ENCODE results near the gene TESK2. TPM values are rescaled to one million over a fixed set of nuclear protein-coding genes. Genes with fewer than 3 reads are reported as not detected.

Gene TESK2
- total RNA-seq, 6 donors from 2014 or later, result 2.3 to 7.4 (median 5.7) TPM

- Histone ChIP-seq H3K4me1 (peaks cover 0 to 3% (median 0%) of the 10 kb centered on the region in 4 donors), H3K27me3 (no peaks in the 10 kb centered on the region), H3K9me3 (no peaks in the 10 kb centered on the region), H3K27ac (no peak overlapping the region), H3K4me3 (no peak overlapping the region), H3K36me3 (no peaks in the 10 kb centered on the region)
- TF ChIP-seq EP300 (IDR thresholded peaks at IDR 0.05), result no peak
- no peak for TF ChIP-seq POLR2A (IDR thresholded peaks at IDR 0.05)
- no peak for TF ChIP-seq CTCF (IDR thresholded peaks at IDR 0.05)
- no peak for TF ChIP-seq POLR2AphosphoS5 (IDR thresholded peaks at IDR 0.05)
- 68 to 75% methylated on average over 4 of the region's 4 CpGs for WGBS, 2 donors
- DNase-seq (no peak), ATAC-seq (ENCODE audit: low FRiP score in 2 of 2) (no peak)
Measured at GRCh38 chr1:45429561-45430159, 61.3 kb downstream of the TESK2 start.

GRCh38 chr1:45423906-45424678 lies 66.9 kb downstream of the TESK2 start:
- no peaks in the 10 kb centered on the region for H3K9me3 ChIP-seq
- H3K4me1 ChIP-seq, result no peaks in the 10 kb centered on the region
- DNase-seq (no peak), ATAC-seq (ENCODE audit: low FRiP score in 2 of 2) (no peak)
- 63 to 69% methylated on average over 4 of the region's 4 CpGs for WGBS, 2 donors
- no peak overlapping the region for H3K4me3 ChIP-seq
- no peak overlapping the region for H3K27ac ChIP-seq
- H3K27me3 ChIP-seq, result no peaks in the 10 kb centered on the region
- TF ChIP-seq POLR2AphosphoS5 (IDR thresholded peaks at IDR 0.05) (no peak), POLR2A (IDR thresholded peaks at IDR 0.05) (no peak), CTCF (IDR thresholded peaks at IDR 0.05) (no peak), EP300 (IDR thresholded peaks at IDR 0.05) (no peak)
- no peaks in the 10 kb centered on the region for H3K36me3 ChIP-seq

GRCh38 chr1:45421935-45422334 lies 69.0 kb downstream of the TESK2 start:
- TF ChIP-seq EP300 (IDR thresholded peaks at IDR 0.05), result no peak
- no peak for TF ChIP-seq CTCF (IDR thresholded peaks at IDR 0.05)
- no peak for TF ChIP-seq POLR2A (IDR thresholded peaks at IDR 0.05)
- H3K27me3 ChIP-seq, result no peaks in the 10 kb centered on the region
- H3K36me3 ChIP-seq, result no peaks in the 10 kb centered on the region
- H3K4me3 ChIP-seq, result no peak overlapping the region
- H3K9me3 ChIP-seq, result no peaks in the 10 kb centered on the region
- WGBS, 2 donors, result 96 to 97% methylated on average over 2 of the region's 2 CpGs
- H3K4me1 ChIP-seq, result no peaks in the 10 kb centered on the region
- DNase-seq (no peak), ATAC-seq (ENCODE audit: low FRiP score in 2 of 2) (no peak)
- no peak overlapping the region for H3K27ac ChIP-seq

- Histone ChIP-seq H3K4me1 (peaks cover 0 to 5% (median 1%) of the 10 kb centered on the region in 4 donors), H3K36me3 (no peaks in the 10 kb centered on the region), H3K27me3 (no peaks in the 10 kb centered on the region), H3K9me3 (no peaks in the 10 kb centered on the region), H3K4me3 (no peak overlapping the region), H3K27ac (no peak overlapping the region)
- no peak for TF ChIP-seq CTCF (IDR thresholded peaks at IDR 0.05)
- TF ChIP-seq POLR2AphosphoS5 (IDR thresholded peaks at IDR 0.05), result no peak
- TF ChIP-seq POLR2A (IDR thresholded peaks at IDR 0.05), result no peak
- no peak for TF ChIP-seq EP300 (IDR thresholded peaks at IDR 0.05)
- no peak for DNase-seq
- ATAC-seq (ENCODE audit: low FRiP score in 2 of 2), result no peak
- 73 to 78% methylated on average over 6 of the region's 6 CpGs for WGBS, 2 donors
Measured at GRCh38 chr1:45414746-45415145, 76.2 kb downstream of the TESK2 start.
